ENCODE results near the gene ZNF785.
"Not testable (repeated sequence)": the region's sequence is repeated elsewhere in the genome, so short reads cannot be mapped to it uniquely, and the experiment has no call there.

ZNF785 gene

DNA sequence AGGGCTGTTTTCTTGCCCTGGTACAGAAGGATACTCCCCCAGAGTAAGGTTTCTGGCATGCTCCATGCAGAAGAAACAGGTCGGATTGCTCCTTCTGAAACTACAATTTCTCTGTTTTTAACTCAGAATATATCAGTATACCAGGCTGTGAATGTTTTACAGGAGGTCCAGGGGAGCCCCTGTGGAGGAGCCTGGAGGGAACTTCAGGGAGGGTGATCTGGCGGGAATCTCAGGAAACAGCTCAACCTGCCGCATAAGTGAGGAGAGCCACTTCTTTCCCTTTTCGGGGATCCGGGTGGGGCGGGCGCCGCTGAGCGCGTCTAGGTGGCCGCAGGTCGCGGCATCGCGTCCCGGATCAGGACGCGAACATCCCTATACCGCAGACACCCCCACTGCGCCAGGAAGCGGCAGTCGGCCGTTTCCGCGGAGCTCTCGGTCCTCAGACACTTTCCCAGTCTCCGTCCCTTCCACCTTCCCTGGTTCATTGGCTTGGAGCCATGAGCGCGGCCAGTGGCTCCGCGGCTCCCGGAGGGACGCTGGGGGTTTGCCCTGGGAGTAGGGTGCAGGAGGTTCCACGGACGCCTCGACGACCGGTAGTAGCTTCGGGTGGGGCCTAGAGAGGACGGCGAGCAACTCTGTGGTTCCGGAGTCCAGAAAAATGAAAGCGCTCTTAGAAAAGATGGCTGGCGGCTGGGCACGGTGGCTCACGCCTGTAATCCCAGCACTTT lies 24.2 kb downstream of the ZNF785 start:
- DNase-seq: no peak

- DNase-seq: no peak
Observed at GRCh38 chr16:30559690-30560089, 25.8 kb downstream of the ZNF785 start.

DNA sequence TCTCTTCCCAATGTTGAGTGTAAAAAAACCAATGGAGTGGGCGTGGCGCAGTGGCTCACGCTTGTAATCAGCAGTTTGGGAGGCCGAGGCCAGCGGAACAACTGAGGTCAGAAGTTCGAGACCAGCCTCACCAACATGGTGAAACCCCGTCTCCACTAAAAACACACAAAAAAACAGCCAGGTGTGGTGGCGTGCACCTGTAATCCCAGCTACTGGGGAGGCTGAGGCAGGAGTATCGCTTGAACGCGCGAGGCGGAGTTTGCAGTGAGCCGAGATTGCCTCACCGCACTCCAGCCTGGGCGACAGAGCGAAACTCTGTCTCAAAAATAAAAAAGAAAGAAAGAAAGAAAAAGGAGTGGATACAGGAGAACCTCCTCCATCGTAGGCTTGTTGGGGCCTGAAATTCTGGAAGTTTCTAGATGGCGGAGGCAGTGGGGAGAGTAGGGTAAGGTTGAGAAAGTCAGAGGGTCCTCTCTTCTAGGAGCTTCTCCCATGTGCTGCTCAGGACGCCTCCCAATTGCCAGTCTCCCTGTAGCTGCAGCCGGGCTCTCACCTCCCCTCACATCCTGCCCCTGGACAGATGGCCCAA lies 26.6 kb downstream of the ZNF785 start:
- DNase-seq: no peak

DNA sequence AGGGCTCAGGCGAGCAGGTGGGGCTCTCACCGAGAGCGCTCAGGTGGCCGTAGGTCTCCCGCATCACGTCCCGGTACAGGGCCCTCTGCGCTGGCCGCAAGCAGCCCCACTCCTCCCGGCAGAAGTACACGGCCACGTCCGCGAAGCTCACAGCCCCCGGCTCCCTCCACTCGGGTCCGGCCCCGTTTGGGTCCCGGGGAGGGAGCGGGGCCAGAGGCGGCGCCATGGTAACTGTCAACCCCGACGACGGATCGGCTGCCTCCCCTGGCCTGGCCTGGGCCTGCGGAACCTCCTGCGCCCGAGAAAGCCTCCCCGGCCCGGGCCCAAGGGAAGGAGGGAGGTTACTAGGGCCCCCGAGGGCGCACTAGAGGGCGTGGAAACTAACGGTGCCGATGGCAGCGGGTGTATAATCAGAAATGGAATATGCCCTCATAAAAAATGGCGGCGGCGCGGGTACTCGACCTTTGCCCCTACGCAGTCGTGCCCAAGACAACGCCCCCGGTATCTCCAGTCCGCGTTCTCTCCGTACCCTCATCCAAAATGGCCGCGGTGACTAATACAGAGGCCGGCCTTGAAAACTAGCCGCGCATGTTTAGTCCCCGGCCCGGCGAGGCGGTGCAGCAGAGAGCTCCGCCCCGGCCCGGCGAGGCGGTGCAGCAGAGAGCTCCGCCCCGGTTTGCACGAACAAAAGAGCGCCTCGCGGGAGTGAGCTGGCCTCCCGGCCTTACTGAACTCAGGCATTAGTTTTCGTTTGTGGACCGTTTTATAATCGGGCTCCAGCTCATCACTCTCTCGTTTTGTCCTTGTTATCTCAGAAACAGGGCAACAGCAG lies 27.3 kb downstream of the ZNF785 start, which contains the start of gene ZNF764:
ZNF764 (minus strand) TSS at position 418 of the 832 bp plus-strand sequence; CDS start at position 226, 192 bp downstream.
- peak; percentile 97 for DNase-seq

DNA sequence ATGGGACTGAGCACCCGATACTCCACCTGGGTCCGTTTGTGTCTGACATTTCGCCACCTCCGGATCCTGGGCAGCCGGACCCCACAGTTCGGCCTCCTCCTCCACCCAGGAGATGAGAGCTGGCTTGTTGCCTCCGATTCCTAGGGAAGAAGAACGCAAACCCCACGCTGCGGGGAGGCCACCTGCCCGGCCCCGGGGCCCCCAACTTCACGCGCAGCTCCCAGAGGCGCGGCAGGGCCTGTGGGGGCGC lies 27.9 kb downstream of the ZNF785 start:
- DNase-seq: no peak

DNA sequence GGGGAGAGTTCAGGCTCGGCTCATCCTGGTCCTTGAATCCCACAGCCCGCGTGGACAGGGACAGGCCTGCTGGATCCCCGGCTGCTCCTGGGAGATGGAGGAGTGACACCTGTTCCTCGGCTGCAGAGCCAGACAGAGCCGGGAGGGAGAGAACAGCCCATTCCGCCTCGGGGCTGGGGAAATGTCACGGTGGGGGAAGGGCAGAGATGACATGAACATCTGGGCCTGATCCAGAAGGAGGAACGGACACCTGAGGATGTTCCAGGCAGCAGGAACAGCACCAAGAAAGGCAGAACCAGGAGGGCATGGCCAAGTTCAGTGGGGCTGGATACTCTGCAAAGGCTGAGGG lies 29.4 kb downstream of the ZNF785 start:
- no peak for DNase-seq

GRCh38 chr16:30555315-30556124 lies 30.0 kb downstream of the ZNF785 start:
- DNase-seq: no peak

GRCh38 chr16:30554557-30555314 lies 30.8 kb downstream of the ZNF785 start:
- DNase-seq: no peak

- no peak for DNase-seq
Observed at GRCh38 chr16:30553393-30553899, 32.1 kb downstream of the ZNF785 start.

- no peak for DNase-seq
Observed at GRCh38 chr16:30552956-30553355, 32.5 kb downstream of the ZNF785 start.

DNA sequence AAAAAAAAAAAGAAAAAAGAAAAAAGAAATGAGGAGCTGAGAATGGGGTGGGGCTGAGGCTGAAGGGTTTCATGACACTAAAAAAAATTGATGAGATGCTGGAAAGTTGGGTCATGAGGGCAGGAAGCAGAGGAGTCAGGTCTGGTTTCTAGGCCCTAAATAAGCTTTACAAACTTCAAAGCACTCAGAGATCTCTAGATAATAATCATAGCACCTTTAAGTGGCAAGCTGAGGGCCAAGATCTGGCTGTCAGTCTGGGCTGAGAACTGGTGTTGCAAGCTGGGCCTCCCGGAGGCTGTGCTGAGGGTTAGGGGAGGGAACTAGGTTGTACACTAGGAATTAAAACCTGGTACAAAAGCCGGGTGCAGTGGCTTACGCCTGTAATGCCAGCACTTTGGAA lies 33.7 kb downstream of the ZNF785 start:
- no peak for DNase-seq

- DNase-seq: no peak
Observed at GRCh38 chr16:30548416-30549253, 36.9 kb downstream of the ZNF785 start.

GRCh38 chr16:30546115-30546514 lies 39.4 kb downstream of the ZNF785 start:
- DNase-seq: no peak

- no peak for DNase-seq
Observed at GRCh38 chr16:30543067-30543466, 42.4 kb downstream of the ZNF785 start.

DNA sequence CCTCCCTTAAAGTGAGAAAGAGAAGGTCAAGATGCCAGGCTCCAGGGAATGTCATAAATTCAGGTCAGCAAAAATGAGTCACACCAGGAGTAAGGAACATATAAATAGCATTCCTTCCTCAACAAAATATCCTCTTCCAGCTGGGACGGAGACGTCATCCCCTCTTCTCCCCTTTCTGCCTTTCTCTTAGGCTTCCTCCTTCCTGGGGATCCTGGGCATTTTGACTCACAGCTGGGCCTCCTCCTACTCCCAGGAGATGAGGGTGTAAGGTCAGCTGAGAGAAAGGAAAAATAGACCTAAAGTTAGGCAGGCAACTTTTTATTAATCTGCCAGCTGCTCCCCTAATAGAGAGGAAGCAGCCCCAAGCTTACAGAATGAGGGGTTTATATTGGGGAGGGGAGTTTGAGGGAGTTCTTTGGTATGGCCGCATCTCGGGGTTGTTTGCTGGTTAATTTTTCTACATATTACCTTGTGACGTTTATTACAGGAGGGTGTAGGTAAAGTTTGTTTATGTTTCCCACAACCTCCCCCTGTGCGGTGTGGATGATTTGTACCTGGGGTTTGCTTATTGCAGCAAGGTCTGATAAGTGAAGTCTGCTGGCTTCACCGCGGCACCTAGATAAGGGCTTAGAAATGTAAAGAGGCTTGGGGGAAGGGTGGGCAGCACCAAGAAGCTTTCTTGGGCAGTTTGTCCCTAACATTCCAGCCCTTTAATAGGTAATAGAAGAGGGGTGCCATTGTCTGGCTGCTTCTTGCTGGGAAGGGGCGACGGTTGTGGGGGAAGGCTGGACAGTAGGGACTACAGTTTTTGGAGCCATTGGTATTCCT lies 43.8 kb downstream of the ZNF785 start:
- no peak for DNase-seq

DNA sequence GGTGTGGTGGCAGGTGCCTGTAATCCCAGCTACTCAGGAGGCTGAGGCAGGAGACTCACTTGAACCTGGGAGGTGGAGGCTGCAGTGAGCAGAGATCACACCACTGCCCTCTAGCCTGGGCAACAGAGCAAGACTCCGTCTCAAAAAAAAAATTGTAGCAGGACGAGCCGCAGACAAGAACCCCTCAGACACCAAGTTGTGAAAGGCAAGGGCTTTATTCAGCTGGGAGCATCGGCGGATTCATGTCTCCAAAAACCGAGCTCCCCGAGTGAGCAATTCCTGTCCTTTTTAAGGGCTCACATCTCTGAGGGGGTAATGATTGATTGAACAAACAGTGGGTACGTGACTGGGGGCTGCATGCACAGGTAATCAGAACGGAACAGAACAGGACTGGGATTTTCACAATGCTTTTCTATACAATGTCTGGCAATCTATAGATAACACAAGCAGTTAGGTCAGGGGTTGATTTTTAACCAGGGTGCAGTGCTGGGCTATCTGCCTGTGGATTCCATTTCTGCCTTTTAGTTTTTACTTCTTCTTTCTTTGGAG lies 44.5 kb downstream of the ZNF785 start:
- not testable (repeated sequence) for DNase-seq

DNA sequence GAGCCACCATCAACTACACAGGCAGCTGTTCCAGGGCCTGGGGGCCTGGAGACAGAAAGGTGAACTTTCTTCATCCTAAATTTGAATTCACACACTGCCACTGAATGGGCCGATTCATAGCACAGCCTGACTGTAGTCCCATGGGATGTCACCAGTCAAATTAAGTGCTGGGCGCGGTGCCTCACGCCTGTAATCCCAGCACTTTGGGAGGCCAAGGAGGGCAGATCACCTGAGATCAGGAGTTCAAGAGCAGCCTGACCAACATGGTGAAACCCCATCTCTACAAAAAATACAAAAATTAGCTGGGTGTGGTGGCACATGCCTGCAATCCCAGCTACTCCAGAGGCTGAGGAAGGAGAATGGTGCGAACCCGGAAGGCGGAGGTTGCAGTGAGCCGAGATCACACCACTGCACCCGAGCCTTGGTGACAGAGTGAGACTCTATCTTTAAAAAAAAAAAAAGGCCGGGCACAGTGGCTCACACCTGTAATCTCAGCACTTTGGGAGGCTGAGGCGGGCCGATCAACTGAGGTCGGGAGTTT lies 45.4 kb downstream of the ZNF785 start:
- DNase-seq: not testable (repeated sequence)

DNA sequence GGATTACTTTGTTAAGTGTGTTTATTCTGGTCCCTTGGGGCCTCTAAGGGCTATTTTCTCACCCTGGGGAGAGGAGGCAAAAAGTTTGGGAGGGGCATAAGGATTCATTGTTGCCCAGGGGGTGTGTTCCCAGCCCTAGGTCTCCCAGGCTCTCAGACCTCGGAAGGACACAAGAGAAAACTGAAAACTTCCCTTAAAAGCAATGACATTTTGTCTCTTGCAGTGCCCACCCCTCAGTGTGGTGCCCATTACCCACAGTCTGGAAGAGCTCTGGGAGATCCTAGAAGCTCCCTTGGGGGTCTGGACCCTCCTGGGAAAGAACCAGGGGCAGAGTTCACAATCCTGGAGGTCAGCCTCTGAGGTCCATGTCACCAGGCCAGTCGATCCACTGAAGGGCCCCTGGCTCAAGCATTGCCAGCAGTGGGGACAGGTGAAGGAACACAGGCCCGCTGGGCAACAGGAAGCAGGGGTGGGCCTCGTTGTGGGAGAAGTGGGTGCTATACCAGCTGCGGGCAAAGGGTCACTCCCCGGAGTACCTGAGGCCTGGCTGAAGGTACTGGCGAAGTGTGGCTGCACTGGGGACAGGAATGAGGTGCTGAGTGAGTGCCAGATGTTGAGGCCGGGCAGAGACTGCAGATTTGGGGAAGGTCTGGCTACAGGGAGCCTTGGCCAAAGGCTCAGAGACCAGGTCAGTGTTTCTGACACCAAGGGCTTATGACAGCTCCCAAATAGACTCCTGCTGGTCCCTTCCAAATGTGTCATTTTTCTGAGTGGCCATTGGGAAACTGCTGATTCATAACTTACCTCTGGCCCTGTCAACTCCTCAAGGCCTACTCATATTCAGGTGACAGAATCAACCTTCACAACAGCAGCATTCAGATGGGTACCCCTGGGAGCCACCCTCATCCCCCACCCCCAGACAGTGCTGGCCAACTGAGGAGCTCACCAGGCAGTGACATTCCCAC lies 46.2 kb downstream of the ZNF785 start:
- no peak for DNase-seq
